Activated T-cell treated with anti-CD3 and anti-CD28 coated beads for 1 hour (primary cell): ENCODE results near the gene PAGR1.
"Not testable (repeated sequence)": the region's sequence is repeated elsewhere in the genome, so short reads cannot be mapped to it uniquely, and the experiment has no call there.

Experiments
- DNase-seq: peaks from one replicate; pipeline ENCODE4 v3.0.0-alpha.2; 2020; ENCODE audit warnings: low read depth

The PAGR1 gene

GRCh38 chr16:29791845-29792807, 23.8 kb upstream of the PAGR1 start:
- no peak for DNase-seq

- DNase-seq, result not testable (repeated sequence)
Measured at GRCh38 chr16:29793153-29793552, 22.8 kb upstream of the PAGR1 start.

GRCh38 chr16:29794231-29794710, 21.7 kb upstream of the PAGR1 start:
- DNase-seq, result no peak

- DNase-seq, result no peak
Measured at GRCh38 chr16:29802416-29802935, 13.5 kb upstream of the PAGR1 start.

GRCh38 chr16:29804020-29804419, 11.9 kb upstream of the PAGR1 start:
- DNase-seq, result no peak

GRCh38 chr16:29804455-29805231, 11.3 kb upstream of the PAGR1 start:
- DNase-seq, result no peak

GRCh38 chr16:29805232-29806098, 10.5 kb upstream of the PAGR1 start:
- DNase-seq, result peak; percentile 97

- DNase-seq, result peak; percentile 75
Measured at GRCh38 chr16:29806099-29806579, 9.8 kb upstream of the PAGR1 start, which contains the start of gene MAZ. Gene MAZ (plus strand): TSS chr16:29806529. CDS start chr16:29806702, 173 bp downstream.

GRCh38 chr16:29806641-29807425, 9.1 kb upstream of the PAGR1 start:
- DNase-seq, result no peak

GRCh38 chr16:29807426-29808218, 8.3 kb upstream of the PAGR1 start:
- peak; percentile 71 for DNase-seq

GRCh38 chr16:29808219-29808900, 7.6 kb upstream of the PAGR1 start:
- DNase-seq, result no peak

GRCh38 chr16:29809031-29809747, 6.8 kb upstream of the PAGR1 start:
- DNase-seq, result no peak

- no peak for DNase-seq
Measured at GRCh38 chr16:29809850-29810698, 5.9 kb upstream of the PAGR1 start.

- DNase-seq, result no peak
Measured at GRCh38 chr16:29810699-29811169, 5.2 kb upstream of the PAGR1 start.

- no peak for DNase-seq
Measured at GRCh38 chr16:29811170-29811895, 4.6 kb upstream of the PAGR1 start.

- DNase-seq, result no peak
Measured at GRCh38 chr16:29811896-29812665, 3.9 kb upstream of the PAGR1 start, which contains the start of gene PRRT2. Gene PRRT2 (plus strand): TSS chr16:29812193. CDS start chr16:29813055, 862 bp downstream.
